GM21390 (cell line): ENCODE measurements around the gene CCDC198.

Experiments used
- ATAC-seq: cut with Tn5 transposase; IDR thresholded peaks from one replicate; pipeline ENCODE4 v1.9.1; 2021; ENCODE audit not compliant: unreplicated experiment

The CCDC198 gene

DNA sequence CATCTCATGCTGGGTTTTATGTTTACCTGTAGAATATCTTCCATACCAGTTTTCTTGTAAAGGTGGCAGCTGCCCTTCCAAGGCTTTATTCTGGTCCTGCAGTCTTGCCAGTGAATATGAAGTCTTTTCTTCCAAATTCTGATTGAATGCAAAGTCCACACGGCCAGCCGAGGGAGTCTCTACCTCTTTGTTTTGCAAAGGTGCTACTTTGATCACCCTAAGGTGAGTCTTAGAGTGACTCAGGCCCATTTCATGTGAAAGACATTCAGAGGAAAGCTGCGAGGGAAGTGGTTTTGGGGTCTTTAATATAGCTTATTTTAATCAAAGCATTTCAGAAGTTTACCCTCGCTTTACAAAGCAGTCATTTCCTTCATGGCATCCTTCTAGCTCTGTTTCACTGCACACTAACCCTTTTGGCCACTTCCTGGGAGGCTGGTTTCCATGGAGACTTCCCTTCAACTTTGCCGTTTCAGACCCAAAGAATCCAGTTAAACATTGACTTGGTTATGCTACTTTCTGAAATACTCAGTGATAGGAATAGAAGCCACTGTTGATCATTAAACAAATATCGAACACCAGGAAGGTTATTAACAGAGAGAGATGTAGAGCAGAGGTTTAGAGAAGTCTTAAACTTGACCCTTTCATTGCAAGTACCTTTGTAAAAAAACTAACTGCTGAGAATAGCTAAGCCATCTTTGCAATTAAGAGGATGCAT, at the start of gene CCDC198:
Gene CCDC198 (minus strand): TSS at position 391 of the 715 bp plus-strand sequence. CDS start 142 bp downstream, at position 249.
- ATAC-seq: peak; percentile 78

- ATAC-seq: peak; percentile 64
Observed at GRCh38 chr14:57533214-57533613, 39.6 kb upstream of the CCDC198 start.

GRCh38 chr14:57530571-57530970, 36.9 kb upstream of the CCDC198 start:
- no peak for ATAC-seq

DNA sequence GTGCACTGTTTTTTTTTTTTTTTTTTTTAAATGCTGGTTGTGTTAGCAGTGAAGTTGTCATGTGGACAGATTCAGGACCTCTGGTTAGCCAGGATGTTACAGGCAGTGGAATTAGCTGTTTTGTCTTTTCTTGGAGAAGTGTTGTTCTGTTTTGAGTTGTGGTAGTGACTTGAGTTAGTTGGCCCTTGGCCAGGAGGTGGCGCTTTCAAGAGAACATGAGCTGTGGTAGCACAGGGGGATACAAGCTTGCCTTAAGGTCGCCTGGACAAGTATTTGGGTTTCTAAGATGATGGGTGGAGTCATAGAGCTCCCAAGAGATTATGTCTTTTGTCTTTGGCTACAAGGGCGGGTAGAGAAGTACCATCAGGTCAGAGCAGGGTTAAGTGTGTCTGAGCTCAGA, 33.3 kb upstream of the CCDC198 start:
- ATAC-seq: no peak

- no peak for ATAC-seq
Observed at GRCh38 chr14:57519043-57519442, 25.4 kb upstream of the CCDC198 start.

DNA sequence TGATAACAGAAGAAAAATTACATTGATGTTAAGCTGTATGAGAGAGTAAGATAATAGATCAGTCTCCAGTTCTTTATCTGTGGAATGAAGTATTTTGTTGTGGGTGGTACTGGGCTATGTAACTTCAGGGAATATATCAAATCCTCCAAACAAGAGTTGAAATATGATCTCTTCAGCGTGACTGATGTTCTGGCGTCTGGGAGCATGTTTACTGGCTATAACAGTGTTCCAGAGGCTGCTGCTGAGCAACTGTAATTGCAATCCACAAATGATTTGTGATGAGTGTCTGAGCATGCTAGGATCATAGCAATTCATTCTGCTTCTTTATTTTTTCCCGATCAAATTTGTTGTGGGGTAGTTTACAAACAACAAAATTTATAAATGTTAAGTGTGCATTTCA, 18.6 kb upstream of the CCDC198 start:
- ATAC-seq: no peak

- ATAC-seq: no peak
Observed at GRCh38 chr14:57508756-57509155, 15.1 kb upstream of the CCDC198 start.

DNA sequence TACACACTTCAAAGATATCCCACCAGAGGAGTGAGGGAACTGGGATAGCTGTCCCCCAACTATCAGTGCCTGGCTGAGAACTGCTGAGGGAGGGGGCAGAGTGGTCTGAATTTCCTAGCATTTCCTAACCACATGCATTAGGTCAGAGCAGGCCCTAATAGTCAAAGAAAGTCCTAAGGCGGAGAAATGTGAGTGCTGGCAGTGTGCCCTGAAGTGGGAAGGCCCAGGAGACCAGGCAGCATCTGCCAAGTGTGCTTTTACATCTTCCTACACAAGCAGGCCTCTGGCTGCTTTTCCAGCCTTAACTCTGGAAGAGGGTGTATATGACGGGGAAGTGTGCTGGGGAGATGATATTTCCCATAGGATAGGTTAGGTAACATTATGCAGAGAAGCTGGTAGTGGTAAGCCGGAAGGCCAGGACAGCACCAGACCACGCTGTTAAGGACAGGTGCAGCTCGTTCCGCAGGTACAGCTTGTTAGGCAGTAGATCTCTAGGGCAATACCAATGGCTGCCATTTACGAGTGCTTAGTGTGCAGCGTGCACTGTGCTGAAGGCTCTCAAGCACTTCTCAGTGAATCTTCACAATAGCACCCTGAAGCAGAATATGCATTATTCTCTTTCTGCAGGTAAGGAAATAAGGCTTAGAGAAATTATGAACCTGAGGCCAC, 9.1 kb upstream of the CCDC198 start:
- no peak for ATAC-seq

- no peak for ATAC-seq
Observed at GRCh38 chr14:57501039-57501557, 7.4 kb upstream of the CCDC198 start.

GRCh38 chr14:57498659-57499058, 5.0 kb upstream of the CCDC198 start:
- no peak for ATAC-seq

GRCh38 chr14:57498035-57498434, 4.4 kb upstream of the CCDC198 start:
- ATAC-seq: no peak

- ATAC-seq: no peak
Observed at GRCh38 chr14:57495416-57495815, 1.8 kb upstream of the CCDC198 start.

- ATAC-seq: no peak
Observed at GRCh38 chr14:57492859-57493258, 798 bp downstream of the CCDC198 start.

GRCh38 chr14:57491640-57492039, 2.0 kb downstream of the CCDC198 start:
- no peak for ATAC-seq

GRCh38 chr14:57487771-57488170, 5.9 kb downstream of the CCDC198 start:
- no peak for ATAC-seq

- no peak for ATAC-seq
Observed at GRCh38 chr14:57486767-57487379, 6.8 kb downstream of the CCDC198 start.

GRCh38 chr14:57485635-57486034, 8.0 kb downstream of the CCDC198 start:
- ATAC-seq: peak; percentile 94

DNA sequence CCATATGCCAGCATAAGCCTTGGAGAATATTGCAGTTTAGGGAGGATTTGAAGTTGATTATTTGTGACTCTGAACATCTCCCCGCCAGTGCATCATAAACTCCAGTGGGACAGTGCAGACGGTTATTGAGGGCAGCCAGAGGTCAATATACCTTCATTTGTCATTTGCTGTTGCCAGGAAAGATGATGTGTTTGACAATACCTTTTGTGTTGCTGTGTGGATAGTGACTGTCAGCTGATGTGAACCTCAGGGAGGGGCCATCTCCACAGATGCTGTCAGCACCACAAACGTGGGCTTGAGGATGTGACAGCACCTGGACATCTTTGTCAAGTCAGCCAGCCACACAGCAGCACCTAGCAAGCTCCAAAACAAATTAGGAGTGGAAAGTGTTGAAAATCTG, 11.5 kb downstream of the CCDC198 start:
- ATAC-seq: no peak

GRCh38 chr14:57480051-57480450, 13.6 kb downstream of the CCDC198 start:
- ATAC-seq: no peak

GRCh38 chr14:57479197-57479596, 14.5 kb downstream of the CCDC198 start:
- ATAC-seq: no peak

DNA sequence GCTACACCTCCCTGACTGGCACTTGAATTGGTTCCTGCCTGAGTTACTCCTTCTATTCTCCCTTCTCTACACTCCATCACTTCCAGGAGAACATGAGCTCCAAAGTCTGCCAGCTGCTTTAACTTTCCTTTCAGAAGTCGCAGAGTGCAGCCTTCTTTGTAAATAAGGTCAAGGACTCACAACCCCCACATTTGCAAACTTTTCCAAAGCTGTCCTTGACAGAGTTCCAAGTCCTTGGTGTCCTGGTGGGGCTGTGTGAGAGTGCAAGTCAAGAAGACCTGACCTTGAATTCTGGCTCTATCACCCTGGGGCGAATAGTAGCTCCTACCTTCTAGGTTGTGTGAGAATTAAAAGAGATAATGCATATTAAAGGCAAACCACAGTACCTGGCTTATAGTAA, 15.6 kb downstream of the CCDC198 start:
- no peak for ATAC-seq

DNA sequence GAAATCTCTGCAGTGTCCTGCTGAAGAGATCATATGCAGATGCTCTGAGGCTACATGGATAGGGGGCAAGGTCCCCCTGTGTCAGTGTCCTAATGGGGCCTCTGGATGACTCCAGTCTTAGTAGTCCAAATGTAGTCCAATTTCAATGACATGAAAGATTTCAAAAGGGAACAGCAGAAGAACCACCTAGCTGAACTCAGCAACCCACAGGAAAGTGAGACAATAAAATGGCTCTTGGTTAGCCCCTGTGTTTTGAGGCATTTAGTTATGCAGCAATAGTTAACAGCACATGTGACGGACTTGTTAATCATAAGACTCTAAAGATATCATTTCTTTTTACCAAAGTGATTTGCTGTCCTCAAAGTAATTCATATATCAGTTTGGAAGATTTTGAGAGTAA, 22.7 kb downstream of the CCDC198 start:
- ATAC-seq: no peak
